Measurements from ENCODE around the gene KDM2B.
A peak's percentile ranks its signal among the peaks of the same experiment; 100 is the strongest.

KDM2B gene

GRCh38 chr12:121580959-121581685 is at the start of gene KDM2B:
Gene KDM2B (minus strand): TSS chr12:121581023. CDS start chr12:121580911, 112 bp downstream.
- TF ChIP-seq, protein P1, sequence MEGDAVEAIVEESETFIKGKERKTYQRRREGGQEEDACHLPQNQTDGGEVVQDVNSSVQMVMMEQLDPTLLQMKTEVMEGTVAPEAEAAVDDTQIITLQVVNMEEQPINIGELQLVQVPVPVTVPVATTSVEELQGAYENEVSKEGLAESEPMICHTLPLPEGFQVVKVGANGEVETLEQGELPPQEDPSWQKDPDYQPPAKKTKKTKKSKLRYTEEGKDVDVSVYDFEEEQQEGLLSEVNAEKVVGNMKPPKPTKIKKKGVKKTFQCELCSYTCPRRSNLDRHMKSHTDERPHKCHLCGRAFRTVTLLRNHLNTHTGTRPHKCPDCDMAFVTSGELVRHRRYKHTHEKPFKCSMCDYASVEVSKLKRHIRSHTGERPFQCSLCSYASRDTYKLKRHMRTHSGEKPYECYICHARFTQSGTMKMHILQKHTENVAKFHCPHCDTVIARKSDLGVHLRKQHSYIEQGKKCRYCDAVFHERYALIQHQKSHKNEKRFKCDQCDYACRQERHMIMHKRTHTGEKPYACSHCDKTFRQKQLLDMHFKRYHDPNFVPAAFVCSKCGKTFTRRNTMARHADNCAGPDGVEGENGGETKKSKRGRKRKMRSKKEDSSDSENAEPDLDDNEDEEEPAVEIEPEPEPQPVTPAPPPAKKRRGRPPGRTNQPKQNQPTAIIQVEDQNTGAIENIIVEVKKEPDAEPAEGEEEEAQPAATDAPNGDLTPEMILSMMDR (conservative IDR thresholded peaks at IDR 0.05; ENCODE audit: low read length) = no peak
- H3K4me3 ChIP-seq (ENCODE audit: low read length) = peak within 1 kb of the TSS; percentile 67
- peak; percentile 40 for DNase-seq (ENCODE audit: low read depth)

GRCh38 chr12:121628536-121628935 is 47.7 kb upstream of the KDM2B start:
- no peak overlapping the region for H3K4me3 ChIP-seq (ENCODE audit: low read length)
- no peak for DNase-seq (ENCODE audit: low read depth)
- TF ChIP-seq, protein P1 (conservative IDR thresholded peaks at IDR 0.05; ENCODE audit: low read length) = no peak

DNA sequence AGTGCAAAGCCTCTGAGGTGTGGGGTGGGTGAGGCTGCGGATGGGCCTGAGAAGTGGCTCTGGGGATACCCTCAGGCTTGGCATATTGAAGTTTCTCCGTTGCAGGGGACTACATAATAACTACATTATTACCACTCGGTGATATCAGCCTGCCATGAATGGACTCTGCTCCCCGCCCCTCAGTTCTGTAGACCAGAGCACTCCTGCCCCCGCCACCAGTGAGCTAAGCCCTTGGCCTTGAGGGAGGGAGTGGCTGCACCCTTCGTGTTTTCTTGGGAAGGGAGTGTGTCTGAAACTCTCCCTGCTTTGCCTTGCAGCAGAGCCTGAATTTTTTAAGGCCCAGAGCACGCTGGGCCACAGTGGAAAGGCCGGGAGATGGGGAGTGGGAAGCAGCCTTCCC is 47.2 kb upstream of the KDM2B start:
- H3K4me3 ChIP-seq (ENCODE audit: low read length) = peak overlapping the region; percentile 76
- no peak for DNase-seq (ENCODE audit: low read depth)

GRCh38 chr12:121626853-121627640 is 46.2 kb upstream of the KDM2B start:
- DNase-seq (ENCODE audit: low read depth) = peak; percentile 57
- TF ChIP-seq, protein P1 (conservative IDR thresholded peaks at IDR 0.05; ENCODE audit: low read length) = peak; percentile 32
- H3K4me3 ChIP-seq (ENCODE audit: low read length) = peak overlapping the region; percentile 76

More for the DNA sequence above, 47.2 kb upstream of the KDM2B start:
- TF ChIP-seq, protein P1 (conservative IDR thresholded peaks at IDR 0.05; ENCODE audit: low read length) = no peak

DNA sequence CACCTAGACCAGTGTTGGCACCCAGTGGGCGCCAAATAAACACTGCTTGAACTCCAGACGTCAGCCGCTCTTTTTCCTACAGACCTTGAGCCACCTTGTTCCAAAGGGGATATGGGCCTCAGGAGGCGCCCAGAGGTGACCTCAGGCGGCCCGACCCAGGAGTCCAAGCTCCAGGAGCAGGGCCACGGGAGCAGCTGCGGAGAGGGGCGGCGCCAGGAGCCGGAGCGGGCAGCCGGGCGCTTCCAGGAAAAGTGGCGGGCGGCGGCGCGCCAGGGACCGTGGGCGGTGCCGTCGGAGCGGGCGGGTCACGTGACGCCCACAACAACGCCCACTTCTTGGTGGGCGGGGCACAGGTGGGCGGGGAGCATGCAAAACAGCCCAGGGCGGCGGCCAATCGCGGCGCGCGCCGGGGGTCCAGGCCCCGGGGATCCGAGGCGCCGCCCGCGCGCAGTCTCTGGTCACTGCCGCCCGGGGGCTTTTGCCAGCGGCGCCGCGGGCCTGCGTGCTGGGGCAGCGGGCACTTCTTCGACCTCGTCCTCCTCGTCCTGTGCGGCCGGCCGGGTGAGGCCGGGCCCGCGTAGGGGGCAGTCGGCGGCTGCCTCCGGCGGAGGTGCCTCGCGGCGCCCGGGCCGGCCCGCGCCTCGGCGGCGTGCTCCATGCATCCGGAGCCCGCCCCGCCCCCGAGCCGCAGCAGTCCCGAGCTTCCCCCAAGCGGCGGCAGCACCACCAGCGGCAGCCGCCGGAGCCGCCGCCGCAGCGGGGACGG is 45.4 kb upstream of the KDM2B start, which contains the start of gene ORAI1:
TSS of gene ORAI1 (plus strand) at position 444 of the 766 bp plus-strand sequence.
- DNase-seq (ENCODE audit: low read depth) = peak; percentile 93
- H3K4me3 ChIP-seq (ENCODE audit: low read length) = peak within 1 kb of the TSS; percentile 76
- TF ChIP-seq, protein P1 (conservative IDR thresholded peaks at IDR 0.05; ENCODE audit: low read length) = no peak

DNA sequence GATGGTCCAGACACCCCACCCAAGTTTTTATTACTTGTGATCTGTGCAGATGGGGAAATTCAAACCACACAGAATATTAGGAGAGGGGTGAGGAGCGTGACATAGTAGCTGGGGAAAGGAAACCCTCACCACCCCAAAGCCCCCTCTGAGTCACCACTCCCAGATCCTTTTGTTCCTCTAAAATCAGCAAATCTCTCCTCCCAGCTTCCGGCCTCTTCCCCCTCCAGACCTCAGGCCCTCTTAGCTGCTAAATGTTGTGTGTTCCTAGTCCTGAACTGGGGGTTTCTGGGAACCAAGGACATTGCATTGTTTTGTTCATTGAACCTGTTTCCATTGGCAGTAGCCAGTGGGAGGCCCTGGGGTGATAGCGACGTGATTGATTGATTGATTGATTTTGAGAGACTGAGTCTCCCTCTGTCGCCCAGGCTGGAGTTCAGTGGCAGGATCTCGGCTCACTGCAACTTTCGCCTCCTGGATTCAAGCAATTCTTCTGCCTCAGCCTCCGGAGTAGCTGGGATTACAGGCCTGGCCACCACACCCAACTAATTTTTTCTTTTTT is 39.6 kb upstream of the KDM2B start:
- no peak for DNase-seq (ENCODE audit: low read depth)
- H3K4me3 ChIP-seq (ENCODE audit: low read length) = no peak overlapping the region
- TF ChIP-seq, protein P1 (conservative IDR thresholded peaks at IDR 0.05; ENCODE audit: low read length) = no peak
